HepG2 (cell line): ENCODE results near the gene ANXA9. TPM values are rescaled to one million over a fixed set of nuclear protein-coding genes. Genes with fewer than 3 reads are reported as not detected.

Experiments
- ARNTL ChIP-seq: sonication (generic); formaldehyde crosslinking; IDR thresholded peaks from 2 replicates; pipeline ENCODE4 v1.4.0; 2020; ENCODE audit warnings: mild to moderate bottlenecking, missing genetic modification reagents
- EHMT2 ChIP-seq: fragments of 200-600 bp; sonication (generic); IDR thresholded peaks from 2 replicates; pipeline ENCODE4 v1.7.0; 2017; ENCODE audit warnings: antibody characterized with exemption, low read depth, low read length, borderline replicate concordance
- ERF ChIP-seq: IDR thresholded peaks from 2 replicates; pipeline ENCODE4 v1.6.1; 2018; ENCODE audit warnings: missing biosample characterization, missing genetic modification reagents
- FOXJ3 ChIP-seq: sonication (generic); formaldehyde crosslinking; IDR thresholded peaks from 2 replicates; pipeline ENCODE4 v1.4.0; 2020; ENCODE audit warnings: missing genetic modification reagents, mild to moderate bottlenecking, borderline replicate concordance
- FOXO1 ChIP-seq: sonication (generic); formaldehyde crosslinking; IDR thresholded peaks from 2 replicates; pipeline ENCODE4 v1.4.0; 2020; ENCODE audit warnings: missing genetic modification reagents
- KAT8 ChIP-seq: IDR thresholded peaks from 2 replicates; pipeline ENCODE4 v1.6.1; 2016; ENCODE audit warnings: missing genetic modification reagents, missing compliant biosample characterization
- KDM4B ChIP-seq: sonication (generic); formaldehyde crosslinking; IDR thresholded peaks from 2 replicates; pipeline ENCODE4 v1.4.0; 2020; ENCODE audit warnings: missing genetic modification reagents
- KDM5A ChIP-seq: fragments of 200-600 bp; sonication (generic); IDR thresholded peaks from 2 replicates; pipeline ENCODE4 v1.7.0; 2018; ENCODE audit warnings: antibody characterized with exemption, mild to moderate bottlenecking, low read length, borderline replicate concordance
- MED8 ChIP-seq: sonication (generic); formaldehyde crosslinking; IDR thresholded peaks from 2 replicates; pipeline ENCODE4 v1.8.1; 2023; ENCODE audit warnings: mild to moderate bottlenecking, missing genetic modification reagents; ENCODE audit not compliant: insufficient replicate concordance
- MEF2D ChIP-seq: sonication (generic); formaldehyde crosslinking; IDR thresholded peaks from 2 replicates; pipeline ENCODE4 v1.5.1; 2020; ENCODE audit warnings: mild to moderate bottlenecking, missing genetic modification reagents
- RXRB ChIP-seq: IDR thresholded peaks from 2 replicates; pipeline ENCODE4 v1.6.1; 2016; ENCODE audit warnings: borderline replicate concordance, missing genetic modification reagents, missing compliant biosample characterization
- TAF1 ChIP-seq: sonication (generic); formaldehyde crosslinking; IDR thresholded peaks from 2 replicates; pipeline ENCODE4 v1.4.0; 2020; ENCODE audit warnings: missing genetic modification reagents
- ZNF136 ChIP-seq: sonication (generic); formaldehyde crosslinking; IDR thresholded peaks from 2 replicates; pipeline ENCODE4 v1.8.1; 2022; ENCODE audit warnings: low read depth, mild to moderate bottlenecking, moderate library complexity, missing genetic modification reagents
- ZNF232 ChIP-seq: sonication (generic); formaldehyde crosslinking; IDR thresholded peaks from 2 replicates; pipeline ENCODE4 v1.4.0; 2020; ENCODE audit warnings: missing genetic modification reagents, borderline replicate concordance
- ZNF619 ChIP-seq: sonication (generic); formaldehyde crosslinking; IDR thresholded peaks from 2 replicates; pipeline ENCODE4 v1.4.0; 2020; ENCODE audit warnings: mild to moderate bottlenecking, missing genetic modification reagents
- polyA plus RNA-seq, 8 experiments: library from polyadenylated mRNA; depleted of rRNA in 3 of 8; stranded (reverse) in 7 of 8; unstranded in 1 of 8; fragments of >200 nt; fragmentation: Illumina TruSeq in 4 of 8; extraction: Trizol in 4 of 8; gene quantifications; 2 replicates each; pipeline versions ENCODE4 v1.2.1 to v1.2.3, GENCODE V29; 2011 to 2016; ENCODE audit warnings: low read depth in 4 of 8, missing spikeins in 1 of 8, mixed read lengths in 1 of 8; ENCODE audit not compliant: insufficient read depth in 1 of 8
- total RNA-seq, 5 experiments: library from RNA; depleted of rRNA; stranded (reverse); fragments of >200 nt; fragmentation: Illumina TruSeq; extraction: Trizol; gene quantifications; 2 replicates each; pipeline ENCODE4 v1.2.3, GENCODE V29; 2016; ENCODE audit warnings: low read depth in 1 of 5
- TF ChIP-seq, protein P1 (sequence below): sonication (generic); formaldehyde crosslinking; IDR thresholded peaks from 2 replicates; pipeline ENCODE4 v1.5.0; 2020; ENCODE audit warnings: missing genetic modification reagents, mild to moderate bottlenecking, borderline replicate concordance
- TF ChIP-seq, protein P2 (sequence below): sonication (generic); formaldehyde crosslinking; IDR thresholded peaks from 2 replicates; pipeline ENCODE4 v1.8.1; 2023; ENCODE audit warnings: mild to moderate bottlenecking, inconsistent platforms, moderate library complexity, missing genetic modification reagents, borderline replicate concordance
- TF ChIP-seq, protein P3 (sequence below): sonication (generic); formaldehyde crosslinking; IDR thresholded peaks from 2 replicates; pipeline ENCODE4 v1.5.0; 2020; ENCODE audit warnings: mild to moderate bottlenecking, missing genetic modification reagents, moderate library complexity
- TF ChIP-seq, protein P4 (sequence below), 2 experiments: sonication (generic) in 1 of 2; formaldehyde crosslinking in 1 of 2; IDR thresholded peaks; 2 replicates each; pipeline versions ENCODE4 v1.5.1 to v1.6.1; 2011 to 2020; ENCODE audit warnings: borderline replicate concordance in 1 of 2, low read depth in 1 of 2, low read length in 1 of 2, mild to moderate bottlenecking in 1 of 2, missing genetic modification reagents in 1 of 2, moderate library complexity in 1 of 2
- TF ChIP-seq, protein P5 (sequence below): sonication (generic); formaldehyde crosslinking; IDR thresholded peaks from 2 replicates; pipeline ENCODE4 v1.4.0; 2020; ENCODE audit warnings: mild to moderate bottlenecking, missing genetic modification reagents, borderline replicate concordance

ANXA9 gene
- total and polyA plus RNA-seq, 2 of the 13 experiments (the other 11 are each of a cell fraction or from before 2014, with no cell fraction given), result 13.3 to 23.9 TPM

DNA sequence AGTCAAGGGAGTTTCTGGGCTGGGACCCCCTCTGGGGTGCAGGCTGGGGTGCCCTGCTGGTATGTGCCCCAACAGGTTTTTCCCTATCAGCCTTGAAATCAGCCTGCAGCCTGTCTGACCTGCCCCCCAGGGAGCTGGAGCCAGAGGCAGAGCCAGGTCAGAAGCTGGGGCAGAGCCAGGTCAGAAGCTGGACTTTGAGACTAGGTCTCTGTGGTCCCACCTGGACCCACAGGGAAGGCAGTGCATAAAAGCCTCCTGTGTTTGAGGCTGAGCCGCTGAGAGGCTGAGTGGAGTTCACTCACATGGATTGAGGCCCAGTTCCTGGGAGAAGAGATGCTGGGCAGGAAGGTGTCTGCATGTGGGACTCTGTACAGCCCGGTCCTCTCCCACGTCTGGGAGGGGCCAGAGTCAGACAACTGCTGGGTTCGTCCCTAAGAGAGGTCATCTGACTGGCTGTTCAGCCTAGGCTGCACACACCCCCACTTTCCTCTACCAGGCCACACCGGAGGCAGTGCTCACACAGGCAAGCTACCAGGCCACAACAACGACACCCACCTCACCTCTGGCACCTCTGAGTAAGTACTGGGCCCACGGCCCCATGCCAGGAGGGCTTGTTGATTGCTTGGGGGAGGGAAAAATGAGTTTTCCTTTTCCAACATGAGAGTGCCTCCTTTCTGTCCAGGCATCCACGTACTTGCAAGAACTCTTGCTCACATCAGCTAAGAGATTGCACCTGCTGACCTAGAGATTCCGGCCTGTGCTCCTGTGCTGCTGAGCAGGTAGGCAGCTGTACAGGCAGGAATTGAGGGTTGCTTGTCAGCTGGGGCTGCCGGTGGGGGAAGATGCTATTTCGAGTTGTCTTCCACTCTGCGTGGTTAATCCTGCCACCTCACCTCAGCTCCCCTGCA, at the start of gene ANXA9 (continued):
- TF ChIP-seq, protein P1, sequence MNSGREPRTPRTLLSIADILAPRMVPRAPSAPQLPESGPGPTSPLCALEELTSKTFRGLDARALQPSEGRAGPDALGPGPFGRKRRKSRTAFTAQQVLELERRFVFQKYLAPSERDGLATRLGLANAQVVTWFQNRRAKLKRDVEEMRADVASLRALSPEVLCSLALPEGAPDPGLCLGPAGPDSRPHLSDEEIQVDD (CRISPR knock-in tag), result no peak
- TF ChIP-seq, protein P2, sequence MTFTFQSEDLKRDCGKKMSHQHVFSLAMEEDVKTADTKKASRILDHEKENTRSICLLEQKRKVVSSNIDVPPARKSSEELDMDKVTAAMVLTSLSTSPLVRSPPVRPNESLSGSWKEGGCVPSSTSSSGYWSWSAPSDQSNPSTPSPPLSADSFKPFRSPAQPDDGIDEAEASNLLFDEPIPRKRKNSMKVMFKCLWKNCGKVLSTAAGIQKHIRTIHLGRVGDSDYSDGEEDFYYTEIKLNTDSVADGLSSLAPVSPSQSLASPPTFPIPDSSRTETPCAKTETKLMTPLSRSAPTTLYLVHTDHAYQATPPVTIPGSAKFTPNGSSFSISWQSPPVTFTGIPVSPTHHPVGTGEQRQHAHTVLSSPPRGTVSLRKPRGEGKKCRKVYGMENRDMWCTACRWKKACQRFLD, result no peak
- TF ChIP-seq KDM5A (no peak), ERF (CRISPR knock-in tag) (peak; percentile 66; the same call in 1 of the 2 replicates), EHMT2 (no peak), ZNF619 (CRISPR knock-in tag) (peak; percentile 29; the same call in 1 of the 2 replicates), ARNTL (CRISPR knock-in tag) (peak; percentile 66; the same call in 1 of the 2 replicates), RXRB (CRISPR knock-in tag) (peak; percentile 88), KAT8 (CRISPR knock-in tag) (peak; percentile 47), TAF1 (CRISPR knock-in tag) (peak; percentile 54; the same call in 1 of the 2 replicates), FOXJ3 (CRISPR knock-in tag) (0 out of 2 replicates have a peak, but pooled peaks have one; percentile 50), MED8 (no peak), FOXO1 (CRISPR knock-in tag) (0 out of 2 replicates have a peak, but pooled peaks have one; percentile 23), ZNF136 (CRISPR knock-in tag) (no peak), MEF2D (CRISPR knock-in tag) (no peak), ZNF232 (peak; percentile 15; the same call in 1 of the 2 replicates), KDM4B (0 out of 2 replicates have a peak, but pooled peaks have one; percentile 65)
- TF ChIP-seq, protein P3, sequence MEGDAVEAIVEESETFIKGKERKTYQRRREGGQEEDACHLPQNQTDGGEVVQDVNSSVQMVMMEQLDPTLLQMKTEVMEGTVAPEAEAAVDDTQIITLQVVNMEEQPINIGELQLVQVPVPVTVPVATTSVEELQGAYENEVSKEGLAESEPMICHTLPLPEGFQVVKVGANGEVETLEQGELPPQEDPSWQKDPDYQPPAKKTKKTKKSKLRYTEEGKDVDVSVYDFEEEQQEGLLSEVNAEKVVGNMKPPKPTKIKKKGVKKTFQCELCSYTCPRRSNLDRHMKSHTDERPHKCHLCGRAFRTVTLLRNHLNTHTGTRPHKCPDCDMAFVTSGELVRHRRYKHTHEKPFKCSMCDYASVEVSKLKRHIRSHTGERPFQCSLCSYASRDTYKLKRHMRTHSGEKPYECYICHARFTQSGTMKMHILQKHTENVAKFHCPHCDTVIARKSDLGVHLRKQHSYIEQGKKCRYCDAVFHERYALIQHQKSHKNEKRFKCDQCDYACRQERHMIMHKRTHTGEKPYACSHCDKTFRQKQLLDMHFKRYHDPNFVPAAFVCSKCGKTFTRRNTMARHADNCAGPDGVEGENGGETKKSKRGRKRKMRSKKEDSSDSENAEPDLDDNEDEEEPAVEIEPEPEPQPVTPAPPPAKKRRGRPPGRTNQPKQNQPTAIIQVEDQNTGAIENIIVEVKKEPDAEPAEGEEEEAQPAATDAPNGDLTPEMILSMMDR (CRISPR knock-in tag), result 0 out of 2 replicates have a peak, but pooled peaks have one; percentile 19
- TF ChIP-seq, protein P4, sequence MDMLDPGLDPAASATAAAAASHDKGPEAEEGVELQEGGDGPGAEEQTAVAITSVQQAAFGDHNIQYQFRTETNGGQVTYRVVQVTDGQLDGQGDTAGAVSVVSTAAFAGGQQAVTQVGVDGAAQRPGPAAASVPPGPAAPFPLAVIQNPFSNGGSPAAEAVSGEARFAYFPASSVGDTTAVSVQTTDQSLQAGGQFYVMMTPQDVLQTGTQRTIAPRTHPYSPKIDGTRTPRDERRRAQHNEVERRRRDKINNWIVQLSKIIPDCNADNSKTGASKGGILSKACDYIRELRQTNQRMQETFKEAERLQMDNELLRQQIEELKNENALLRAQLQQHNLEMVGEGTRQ (IDR thresholded peaks at IDR 0.05; ENCODE audit: low read depth, low read length), result no peak; the same call in 1 of the 2 replicates
- TF ChIP-seq, protein P4 (CRISPR knock-in tag; IDR thresholded peaks at IDR 0.05; ENCODE audit: borderline replicate concordance), result peak; percentile 53; the same call in 1 of the 2 replicates
- TF ChIP-seq, protein P5, sequence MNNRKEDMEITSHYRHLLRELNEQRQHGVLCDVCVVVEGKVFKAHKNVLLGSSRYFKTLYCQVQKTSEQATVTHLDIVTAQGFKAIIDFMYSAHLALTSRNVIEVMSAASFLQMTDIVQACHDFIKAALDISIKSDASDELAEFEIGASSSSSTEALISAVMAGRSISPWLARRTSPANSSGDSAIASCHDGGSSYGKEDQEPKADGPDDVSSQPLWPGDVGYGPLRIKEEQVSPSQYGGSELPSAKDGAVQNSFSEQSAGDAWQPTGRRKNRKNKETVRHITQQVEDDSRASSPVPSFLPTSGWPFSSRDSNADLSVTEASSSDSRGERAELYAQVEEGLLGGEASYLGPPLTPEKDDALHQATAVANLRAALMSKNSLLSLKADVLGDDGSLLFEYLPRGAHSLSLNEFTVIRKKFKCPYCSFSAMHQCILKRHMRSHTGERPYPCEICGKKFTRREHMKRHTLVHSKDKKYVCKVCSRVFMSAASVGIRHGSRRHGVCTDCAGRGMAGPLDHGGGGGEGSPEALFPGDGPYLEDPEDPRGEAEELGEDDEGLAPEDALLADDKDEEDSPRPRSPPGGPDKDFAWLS (CRISPR knock-in tag), result 0 out of 2 replicates have a peak, but pooled peaks have one; percentile 38
